H9 (cell line): ENCODE data around the gene NEDD9. TPM values are rescaled to one million over a fixed set of nuclear protein-coding genes. Genes with fewer than 3 reads are reported as not detected.

Source experiments
- DNase-seq: peaks from one replicate; pipeline ENCODE4 v3.0.0-alpha.2; 2017
- H2AFZ ChIP-seq: one replicate; pipeline ENCODE4 v1.6.1; 2013; ENCODE audit warnings: mild to moderate bottlenecking, low read length, control low read depth, moderate library complexity
- H2AK5ac ChIP-seq: 2 replicates; pipeline ENCODE4 v1.6.1; 2013; ENCODE audit warnings: low read length, control low read depth, mixed read lengths; ENCODE audit not compliant: insufficient read length
- H2BK120ac ChIP-seq: one replicate; pipeline ENCODE4 v1.6.1; 2013; ENCODE audit warnings: low read depth, mild to moderate bottlenecking, low read length, control low read depth, inconsistent platforms; ENCODE audit not compliant: poor library complexity, severe bottlenecking
- H2BK12ac ChIP-seq: 2 replicates; pipeline ENCODE4 v1.6.1; 2013; ENCODE audit warnings: low read length, control low read depth, mixed read lengths, low read depth; ENCODE audit not compliant: insufficient read length
- H2BK15ac ChIP-seq: 2 replicates; pipeline ENCODE4 v1.6.1; 2013; ENCODE audit warnings: low read depth, low read length, control low read depth
- H2BK20ac ChIP-seq: one replicate; pipeline ENCODE4 v1.6.1; 2013; ENCODE audit warnings: low read depth, mild to moderate bottlenecking, low read length, control low read depth, inconsistent platforms; ENCODE audit not compliant: poor library complexity, severe bottlenecking
- H2BK5ac ChIP-seq: 2 replicates; pipeline ENCODE4 v1.6.1; 2013; ENCODE audit warnings: low read length, control low read depth, mixed read lengths; ENCODE audit not compliant: insufficient read length
- H3K14ac ChIP-seq: 2 replicates; pipeline ENCODE4 v1.6.1; 2013; ENCODE audit warnings: low read length, control low read depth; ENCODE audit not compliant: insufficient read depth
- H3K18ac ChIP-seq: 2 replicates; pipeline ENCODE4 v1.6.1; 2013; ENCODE audit warnings: low read depth, mild to moderate bottlenecking, mixed read lengths, low read length, control low read depth; ENCODE audit not compliant: insufficient read length
- H3K23ac ChIP-seq: 2 replicates; pipeline ENCODE4 v1.6.1; 2013; ENCODE audit warnings: low read length, control low read depth, mixed read lengths, low read depth; ENCODE audit not compliant: insufficient read length
- H3K23me2 ChIP-seq: 2 replicates; pipeline ENCODE4 v1.6.1; 2013; ENCODE audit warnings: low read depth, mild to moderate bottlenecking, mixed read lengths, low read length, control low read depth; ENCODE audit not compliant: insufficient read length, poor library complexity, severe bottlenecking
- H3K27ac ChIP-seq: 2 replicates; pipeline ENCODE4 v1.5.1; 2013; ENCODE audit warnings: low read length, control low read depth, mixed read lengths, low read depth; ENCODE audit not compliant: insufficient read length
- H3K27me3 ChIP-seq: 2 replicates; pipeline ENCODE4 v1.6.1; 2013; ENCODE audit warnings: low read length, control low read depth, inconsistent platforms; ENCODE audit not compliant: insufficient read depth
- H3K4ac ChIP-seq: 2 replicates; pipeline ENCODE4 v1.6.1; 2013; ENCODE audit warnings: low read depth, mild to moderate bottlenecking, control low read depth, inconsistent platforms, low read length, moderate library complexity
- H3K4me1 ChIP-seq: 2 replicates; pipeline ENCODE4 v1.6.1; 2013; ENCODE audit warnings: low read length, control low read depth, inconsistent platforms; ENCODE audit not compliant: insufficient read depth
- H3K4me2 ChIP-seq: 2 replicates; pipeline ENCODE4 v1.6.1; 2013; ENCODE audit warnings: low read length, control low read depth, mixed read lengths; ENCODE audit not compliant: insufficient read length, insufficient read depth
- H3K56ac ChIP-seq: 2 replicates; pipeline ENCODE4 v1.6.1; 2013; ENCODE audit warnings: low read depth, mild to moderate bottlenecking, mixed read lengths, low read length, control low read depth; ENCODE audit not compliant: insufficient read length
- H3K79me1 ChIP-seq: 2 replicates; pipeline ENCODE4 v1.6.1; 2013; ENCODE audit warnings: low read depth, mild to moderate bottlenecking, moderate library complexity, low read length, control low read depth, inconsistent platforms; ENCODE audit not compliant: insufficient read depth, poor library complexity, severe bottlenecking
- H3K79me2 ChIP-seq: 2 replicates; pipeline ENCODE4 v1.6.1; 2013; ENCODE audit warnings: low read length, control low read depth, inconsistent platforms; ENCODE audit not compliant: insufficient read depth
- H3K9ac ChIP-seq: 2 replicates; pipeline ENCODE4 v1.6.1; 2013; ENCODE audit warnings: low read length, control low read depth, mixed read lengths; ENCODE audit not compliant: insufficient read length; ENCODE audit errors: extremely low read depth
- H3K9me3 ChIP-seq: one replicate; pipeline ENCODE4 v1.6.1; 2013; ENCODE audit warnings: low read depth, low read length, inconsistent platforms; ENCODE audit not compliant: control insufficient read depth
- H3T11ph ChIP-seq: one replicate; pipeline ENCODE4 v1.6.1; 2013; ENCODE audit warnings: mild to moderate bottlenecking, low read length, control low read depth, inconsistent platforms
- H4K20me1 ChIP-seq: one replicate; pipeline ENCODE4 v1.6.1; 2013; ENCODE audit not compliant: control insufficient read depth, insufficient read length, insufficient read depth
- H4K5ac ChIP-seq: 2 replicates; pipeline ENCODE4 v1.6.1; 2013; ENCODE audit warnings: low read depth, mild to moderate bottlenecking, mixed read lengths, low read length, control low read depth; ENCODE audit not compliant: insufficient read length
- H4K8ac ChIP-seq: replicated peaks from 2 replicates; pipeline ENCODE4 v1.6.1; 2013; ENCODE audit warnings: low read length, control low read depth, mixed read lengths, low read depth; ENCODE audit not compliant: insufficient read length
- H4K91ac ChIP-seq: 2 replicates; pipeline ENCODE4 v1.6.1; 2013; ENCODE audit warnings: low read depth, mild to moderate bottlenecking, moderate library complexity, mixed read lengths, low read length, control low read depth; ENCODE audit not compliant: insufficient read length
- H3K27ac Mint-ChIP-seq, 3 experiments: 2 replicates in 2 of 3; 3 replicates in 1 of 3; pipeline ENCODE4 v1.8.0; 2020 to 2021; ENCODE audit warnings: mixed read lengths in 3 of 3, mild to moderate bottlenecking in 1 of 3, moderate library complexity in 1 of 3
- H3K27me3 Mint-ChIP-seq: 2 replicates; pipeline ENCODE4 v1.8.0; 2021; ENCODE audit warnings: low read depth, mild to moderate bottlenecking, moderate library complexity, mixed read lengths
- H3K36me3 Mint-ChIP-seq, 3 experiments: 2 replicates in 2 of 3; 3 replicates in 1 of 3; pipeline ENCODE4 v1.8.0; 2020 to 2021; ENCODE audit warnings: low read depth in 3 of 3, mixed read lengths in 3 of 3; ENCODE audit not compliant: insufficient read depth in 1 of 3
- H3K4me1 Mint-ChIP-seq, 2 experiments: 2 replicates each; pipeline ENCODE4 v1.8.0; 2020; ENCODE audit warnings: mixed read lengths in 2 of 2
- H3K4me3 Mint-ChIP-seq, 2 experiments: 2 replicates in 1 of 2; 3 replicates in 1 of 2; pipeline ENCODE4 v1.8.0; 2020 to 2021; ENCODE audit warnings: mild to moderate bottlenecking in 2 of 2, mixed read lengths in 2 of 2, moderate library complexity in 1 of 2
- H3K9me3 Mint-ChIP-seq, 2 experiments: 2 replicates in 1 of 2; 3 replicates in 1 of 2; pipeline ENCODE4 v1.8.0; 2020; ENCODE audit warnings: mild to moderate bottlenecking in 2 of 2, mixed read lengths in 2 of 2, moderate library complexity in 1 of 2
- WGBS: extraction: QIAGEN DNeasy Blood & Tissue Kit; methylation state at CpG from one replicate; pipeline ENCODE4 v1.1.7; 2013; ENCODE audit warnings: missing lambda C conversion rate, low lambda C conversion rate, mixed read lengths; ENCODE audit not compliant: insufficient read length; ENCODE audit errors: extremely low coverage; 5-methylcytosine and 5-hydroxymethylcytosine counted together
- total RNA-seq: library from RNA; stranded (reverse); gene quantifications from 2 replicates; pipeline ENCODE4 v1.2.1, GENCODE V29; 2021
- TF ChIP-seq, protein P1 (sequence below): fragments of 200-600 bp; sonication (generic); conservative IDR thresholded peaks from 3 replicates; pipeline ENCODE4 v1.8.0; 2021; ENCODE audit warnings: antibody characterized with exemption, mild to moderate bottlenecking

Gene NEDD9
- total RNA-seq, 1 experiment from 2014 or later: 5.5 TPM

- no peak overlapping the region for H2BK15ac ChIP-seq
- no peak overlapping the region for H4K8ac ChIP-seq
- peaks cover 46 to 50% of the 10 kb centered on the region in 2 experiments for H3K4me1 Mint-ChIP-seq
- no peak overlapping the region for H2BK5ac ChIP-seq
- no peak overlapping the region for H3K14ac ChIP-seq
- H3K23ac ChIP-seq: no peak overlapping the region
- H3K79me1 ChIP-seq: peaks cover 4% of the 10 kb centered on the region
- peaks cover 3% of the 10 kb centered on the region; the same call in 1 of the 2 replicates for H3K79me2 ChIP-seq
- H3K27me3 ChIP-seq: no peaks in the 10 kb centered on the region
- no peak for DNase-seq
- H3K9me3 Mint-ChIP-seq: peaks cover 0 to 3% of the 10 kb centered on the region in 2 experiments; a peak in 1 of 5 replicates
- H2AFZ ChIP-seq: no peak overlapping the region
- no peak overlapping the region for H3K56ac ChIP-seq
- H3K36me3 Mint-ChIP-seq: peaks cover 0 to 2% (median 0%) of the 10 kb centered on the region in 3 experiments; a peak in 2 of 7 replicates
- no peaks in the 10 kb centered on the region for H4K20me1 ChIP-seq
- H3T11ph ChIP-seq: no peak overlapping the region
- no peak overlapping the region for H2BK120ac ChIP-seq
- no peak overlapping the region for H3K27ac ChIP-seq
- no peak overlapping the region for H4K5ac ChIP-seq
- no peaks in the 10 kb centered on the region for H3K27me3 Mint-ChIP-seq
- TF ChIP-seq, protein P1, sequence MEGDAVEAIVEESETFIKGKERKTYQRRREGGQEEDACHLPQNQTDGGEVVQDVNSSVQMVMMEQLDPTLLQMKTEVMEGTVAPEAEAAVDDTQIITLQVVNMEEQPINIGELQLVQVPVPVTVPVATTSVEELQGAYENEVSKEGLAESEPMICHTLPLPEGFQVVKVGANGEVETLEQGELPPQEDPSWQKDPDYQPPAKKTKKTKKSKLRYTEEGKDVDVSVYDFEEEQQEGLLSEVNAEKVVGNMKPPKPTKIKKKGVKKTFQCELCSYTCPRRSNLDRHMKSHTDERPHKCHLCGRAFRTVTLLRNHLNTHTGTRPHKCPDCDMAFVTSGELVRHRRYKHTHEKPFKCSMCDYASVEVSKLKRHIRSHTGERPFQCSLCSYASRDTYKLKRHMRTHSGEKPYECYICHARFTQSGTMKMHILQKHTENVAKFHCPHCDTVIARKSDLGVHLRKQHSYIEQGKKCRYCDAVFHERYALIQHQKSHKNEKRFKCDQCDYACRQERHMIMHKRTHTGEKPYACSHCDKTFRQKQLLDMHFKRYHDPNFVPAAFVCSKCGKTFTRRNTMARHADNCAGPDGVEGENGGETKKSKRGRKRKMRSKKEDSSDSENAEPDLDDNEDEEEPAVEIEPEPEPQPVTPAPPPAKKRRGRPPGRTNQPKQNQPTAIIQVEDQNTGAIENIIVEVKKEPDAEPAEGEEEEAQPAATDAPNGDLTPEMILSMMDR: no peak
- no peak overlapping the region for H3K18ac ChIP-seq
- H2AK5ac ChIP-seq: no peak overlapping the region
- H4K91ac ChIP-seq: no peak overlapping the region
- no peak overlapping the region for H3K9ac ChIP-seq
- H2BK20ac ChIP-seq: no peak overlapping the region
- H3K27ac Mint-ChIP-seq: no peak overlapping the region
- no peak overlapping the region for H2BK12ac ChIP-seq
- H3K9me3 ChIP-seq: no peaks in the 10 kb centered on the region
- H3K4me2 ChIP-seq: no peak overlapping the region
- H3K4me3 Mint-ChIP-seq: no peak overlapping the region
- no peak overlapping the region for H3K4ac ChIP-seq
- H3K23me2 ChIP-seq: no peaks in the 10 kb centered on the region
- no peaks in the 10 kb centered on the region; the same call in 1 of the 2 replicates for H3K4me1 ChIP-seq
- no CpG with 5 or more reads among the region's 3 CpGs for WGBS
Measured at GRCh38 chr6:11226005-11226404, 6.5 kb downstream of the NEDD9 start.
